ENCODE measurements around the gene RPF1.
A peak's percentile ranks its signal among the peaks of the same experiment; 100 is the strongest.

Gene RPF1

DNA sequence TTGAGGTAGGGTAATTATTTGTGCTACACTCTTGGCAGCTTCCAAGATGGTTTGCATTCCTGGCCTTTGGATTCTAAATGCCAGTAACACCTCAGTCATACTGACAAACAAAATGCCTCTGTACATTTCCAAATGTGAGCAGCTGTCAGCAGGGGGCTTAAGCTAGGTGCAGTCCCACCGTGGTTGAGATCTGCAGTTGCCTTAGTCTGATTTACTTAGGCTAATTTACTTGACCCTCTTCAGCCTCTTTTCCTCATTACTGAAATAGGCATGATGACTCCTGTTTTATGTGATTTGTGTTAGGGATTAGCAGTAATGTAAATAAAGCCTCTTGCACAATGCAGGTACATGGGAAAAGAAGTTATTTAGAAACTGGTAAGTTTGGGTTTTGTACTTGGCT lies 13.7 kb downstream of the RPF1 start:
- H3K4me3 ChIP-seq (replicated peaks; ENCODE audit: low read depth, low read length), result no peak overlapping the region
- TF ChIP-seq, protein P1, sequence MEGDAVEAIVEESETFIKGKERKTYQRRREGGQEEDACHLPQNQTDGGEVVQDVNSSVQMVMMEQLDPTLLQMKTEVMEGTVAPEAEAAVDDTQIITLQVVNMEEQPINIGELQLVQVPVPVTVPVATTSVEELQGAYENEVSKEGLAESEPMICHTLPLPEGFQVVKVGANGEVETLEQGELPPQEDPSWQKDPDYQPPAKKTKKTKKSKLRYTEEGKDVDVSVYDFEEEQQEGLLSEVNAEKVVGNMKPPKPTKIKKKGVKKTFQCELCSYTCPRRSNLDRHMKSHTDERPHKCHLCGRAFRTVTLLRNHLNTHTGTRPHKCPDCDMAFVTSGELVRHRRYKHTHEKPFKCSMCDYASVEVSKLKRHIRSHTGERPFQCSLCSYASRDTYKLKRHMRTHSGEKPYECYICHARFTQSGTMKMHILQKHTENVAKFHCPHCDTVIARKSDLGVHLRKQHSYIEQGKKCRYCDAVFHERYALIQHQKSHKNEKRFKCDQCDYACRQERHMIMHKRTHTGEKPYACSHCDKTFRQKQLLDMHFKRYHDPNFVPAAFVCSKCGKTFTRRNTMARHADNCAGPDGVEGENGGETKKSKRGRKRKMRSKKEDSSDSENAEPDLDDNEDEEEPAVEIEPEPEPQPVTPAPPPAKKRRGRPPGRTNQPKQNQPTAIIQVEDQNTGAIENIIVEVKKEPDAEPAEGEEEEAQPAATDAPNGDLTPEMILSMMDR (IDR thresholded peaks at IDR 0.05; ENCODE audit: low read depth, low read length, missing control alignments), result no peak
- no peak for DNase-seq (ENCODE audit: extremely low read depth, low read depth)

DNA sequence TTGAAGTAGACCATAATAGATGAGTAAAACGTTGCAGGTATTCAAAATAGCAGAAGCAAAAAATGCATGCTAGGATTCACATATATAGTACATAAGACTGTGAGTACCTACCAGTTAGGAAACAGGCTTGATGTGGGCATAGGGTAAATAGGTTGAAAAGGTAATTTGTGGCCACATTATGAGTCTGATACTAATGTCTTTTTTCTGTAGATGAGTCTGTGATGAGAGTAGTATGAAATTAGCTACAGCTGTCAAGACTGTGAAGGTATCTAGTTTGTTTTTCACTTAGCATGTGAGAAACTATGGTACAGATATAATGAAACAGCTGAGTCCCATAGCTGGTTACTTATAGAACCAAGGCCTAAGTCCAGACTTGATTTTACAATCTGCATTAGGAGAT lies 14.7 kb downstream of the RPF1 start:
- H3K4me3 ChIP-seq (replicated peaks; ENCODE audit: low read depth, low read length), result no peak overlapping the region
- TF ChIP-seq, protein P1 (IDR thresholded peaks at IDR 0.05; ENCODE audit: low read depth, low read length, missing control alignments), result no peak
- no peak for DNase-seq (ENCODE audit: extremely low read depth, low read depth)

DNA sequence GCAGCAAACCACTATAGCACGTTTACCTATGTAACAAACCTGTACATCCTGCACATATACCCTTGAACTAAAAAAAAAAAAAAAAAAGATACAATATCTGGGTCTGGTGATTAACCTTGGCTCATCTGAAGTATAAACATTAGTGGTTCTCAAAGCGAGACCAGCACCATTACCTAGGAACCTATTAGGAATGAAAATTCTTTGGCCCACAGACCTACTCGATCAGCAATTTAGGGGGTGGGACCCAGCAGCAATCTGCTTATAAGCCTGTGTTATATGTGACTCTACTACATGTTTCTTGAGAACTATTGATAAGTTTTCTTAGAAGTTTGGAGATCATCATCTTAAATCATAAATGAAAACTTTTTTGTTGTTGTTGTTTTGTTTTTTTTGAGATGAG lies 17.4 kb downstream of the RPF1 start:
- no peak overlapping the region for H3K4me3 ChIP-seq (replicated peaks; ENCODE audit: low read depth, low read length)
- DNase-seq (ENCODE audit: extremely low read depth, low read depth), result no peak
- TF ChIP-seq, protein P1 (IDR thresholded peaks at IDR 0.05; ENCODE audit: low read depth, low read length, missing control alignments), result no peak

DNA sequence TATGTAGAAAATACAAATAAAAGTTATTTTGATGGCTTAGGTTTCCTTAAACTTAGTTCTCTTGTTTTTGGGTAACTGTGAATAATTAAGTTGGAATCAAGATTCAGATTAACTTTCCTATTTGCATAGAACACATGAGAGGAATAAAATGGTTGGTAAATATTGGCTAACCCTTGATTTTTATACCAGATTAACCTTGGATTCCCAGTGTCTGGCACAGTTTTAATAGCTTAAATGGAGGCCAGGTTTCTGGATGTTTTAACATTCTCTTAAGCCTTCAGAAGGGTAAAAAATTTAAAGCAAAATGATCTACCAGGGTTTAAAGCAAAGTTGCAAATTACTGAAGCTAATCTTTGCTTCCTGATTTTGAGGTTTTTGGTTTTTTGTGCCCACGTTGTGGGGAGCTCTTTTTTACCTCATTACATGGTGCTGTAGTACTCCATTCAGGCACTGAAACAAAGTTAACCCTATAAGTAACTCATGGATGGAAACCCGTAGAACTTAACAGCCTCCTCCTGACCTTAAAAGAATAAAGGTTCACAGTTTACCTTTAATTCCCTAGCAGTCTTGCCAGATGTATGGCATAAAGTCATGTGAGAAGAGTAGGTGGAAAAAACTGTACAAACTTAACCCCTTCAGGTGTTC lies 18.7 kb downstream of the RPF1 start:
- DNase-seq (ENCODE audit: extremely low read depth, low read depth), result no peak
- TF ChIP-seq, protein P1 (IDR thresholded peaks at IDR 0.05; ENCODE audit: low read depth, low read length, missing control alignments), result no peak
- no peak overlapping the region for H3K4me3 ChIP-seq (replicated peaks; ENCODE audit: low read depth, low read length)

DNA sequence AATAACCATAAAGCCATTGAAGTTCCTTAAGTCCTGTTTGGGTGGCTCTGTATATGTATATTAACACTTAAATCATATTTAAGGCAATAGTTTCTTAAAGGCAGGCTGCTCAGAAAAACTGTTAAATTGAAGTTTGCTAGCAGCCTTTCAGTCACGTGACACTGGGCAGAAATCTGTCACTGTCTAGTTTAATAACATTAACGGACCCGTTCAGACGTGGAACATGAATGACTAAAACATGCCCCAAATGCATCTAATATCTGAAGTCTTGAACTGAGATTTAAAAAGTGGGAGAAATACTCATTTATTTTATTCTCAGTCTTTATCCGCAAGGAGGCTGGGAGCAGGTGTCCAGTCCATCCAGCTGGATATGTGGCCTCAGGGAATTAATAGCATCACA lies 23.9 kb downstream of the RPF1 start:
- no peak overlapping the region for H3K4me3 ChIP-seq (replicated peaks; ENCODE audit: low read depth, low read length)
- TF ChIP-seq, protein P1 (IDR thresholded peaks at IDR 0.05; ENCODE audit: low read depth, low read length, missing control alignments), result no peak
- DNase-seq (ENCODE audit: extremely low read depth, low read depth), result no peak

DNA sequence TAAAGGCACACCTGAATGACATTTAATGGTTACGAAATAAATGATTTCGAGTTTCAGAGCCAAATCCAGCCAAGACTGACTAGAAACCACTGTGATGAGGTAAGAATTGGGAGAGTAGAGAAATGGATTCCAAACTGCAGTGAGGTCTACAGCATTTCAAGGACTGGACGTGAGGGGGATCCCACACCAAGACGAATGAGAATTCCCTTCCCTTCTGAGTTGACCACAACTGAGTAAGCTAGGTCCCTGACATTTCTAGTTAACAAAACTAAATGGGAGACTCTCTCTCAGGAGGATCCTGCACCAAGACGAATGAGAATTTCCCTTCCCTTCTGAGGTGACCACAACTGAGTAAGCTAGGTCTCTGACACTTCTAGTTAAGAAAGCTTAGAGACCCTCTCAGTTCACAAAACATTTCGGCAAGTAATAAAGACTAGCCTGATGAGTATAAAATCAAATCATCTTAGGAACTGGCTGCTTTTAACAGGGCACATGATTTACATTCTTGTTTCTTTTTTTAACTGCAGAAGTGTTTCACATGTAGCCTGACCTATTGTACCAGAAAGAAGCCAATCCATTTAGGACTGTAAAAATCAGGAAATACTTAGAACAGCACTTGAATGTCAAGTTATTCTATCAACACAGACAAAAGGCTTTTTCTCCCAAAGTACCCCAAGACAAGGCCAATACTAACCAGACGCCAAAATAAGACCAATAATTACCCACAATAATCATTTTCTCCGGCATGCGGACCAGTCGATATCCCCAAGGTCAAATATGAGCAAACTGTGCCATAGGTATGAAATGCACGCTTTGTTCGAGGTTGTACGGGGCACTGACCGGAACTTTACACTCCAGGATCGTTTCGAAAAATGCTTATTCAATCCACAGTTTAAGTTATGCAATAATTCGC lies 25.8 kb downstream of the RPF1 start:
- TF ChIP-seq, protein P1 (IDR thresholded peaks at IDR 0.05; ENCODE audit: low read depth, low read length, missing control alignments), result no peak
- H3K4me3 ChIP-seq (replicated peaks; ENCODE audit: low read depth, low read length), result peak overlapping the region; percentile 93
- DNase-seq (ENCODE audit: extremely low read depth, low read depth), result no peak

Measured in HFF-Myc (cell line).